Measurements from ENCODE around the gene FNDC11.
A peak's percentile ranks its signal among the peaks of the same experiment; 100 is the strongest.

FNDC11 gene

DNA sequence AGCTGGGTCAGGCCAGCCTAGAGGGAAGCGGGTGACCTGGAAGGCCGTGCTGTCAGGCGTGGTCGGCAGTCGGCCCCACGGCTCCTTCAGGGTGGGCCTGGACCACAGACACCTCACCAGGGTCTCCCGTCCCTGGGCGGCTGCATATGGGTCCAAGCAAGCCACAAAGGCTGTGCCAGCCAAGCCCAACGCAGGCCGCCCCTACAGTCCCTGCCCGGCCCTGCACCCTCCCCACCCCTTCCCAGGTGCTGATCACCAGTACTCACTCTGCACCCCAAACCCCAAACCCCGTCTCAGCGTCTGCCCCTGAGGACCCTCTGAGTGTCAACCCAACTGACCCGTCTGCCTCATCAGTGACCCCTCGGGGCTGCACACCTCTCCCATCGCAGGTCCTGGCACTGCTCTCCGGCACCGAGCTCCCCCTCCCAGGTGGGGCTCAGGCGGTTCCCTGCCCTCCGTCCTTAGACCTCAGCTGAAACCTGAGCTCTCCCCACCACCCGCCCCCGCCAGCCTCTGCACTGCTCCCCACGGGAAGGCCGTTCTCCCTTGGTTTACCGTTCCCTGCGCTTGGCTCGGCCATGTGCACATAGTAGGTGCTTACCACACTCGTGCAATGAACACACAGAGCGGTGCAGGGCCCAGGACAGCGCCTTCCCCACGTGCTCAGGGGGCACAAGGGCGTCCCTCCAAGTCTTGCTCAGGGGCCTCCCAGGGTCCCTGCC lies 34.9 kb upstream of the FNDC11 start:
- in situ Hi-C loops (cut with HindIII; ENCODE audit: low pct_ligation_motif_present, low sequenced_read_pairs): no loop called here
- Histone ChIP-seq H3K27ac (no peak overlapping the region), H3K36me3 (replicated peaks) (peaks cover 12% of the 10 kb centered on the region), H3K27me3 (replicated peaks) (no peaks in the 10 kb centered on the region), H3K4me3 (ENCODE audit: low read depth, low read length) (peak overlapping the region; percentile 83)
- no peak for DNase-seq
- no peak for TF ChIP-seq CTCF (IDR thresholded peaks at IDR 0.05; ENCODE audit: low read depth, low read length, missing control alignments)

GRCh38 chr20:63519668-63520503 lies 34.1 kb upstream of the FNDC11 start:
- H3K27me3 ChIP-seq (replicated peaks): no peaks in the 10 kb centered on the region
- no peak overlapping the region for H3K27ac ChIP-seq
- no peak for DNase-seq
- H3K36me3 ChIP-seq (replicated peaks): peaks cover 12% of the 10 kb centered on the region
- in situ Hi-C loops (cut with HindIII; ENCODE audit: low pct_ligation_motif_present, low sequenced_read_pairs): no loop called here
- H3K4me3 ChIP-seq (ENCODE audit: low read depth, low read length): peak overlapping the region; percentile 83
- TF ChIP-seq CTCF (IDR thresholded peaks at IDR 0.05; ENCODE audit: low read depth, low read length, missing control alignments): peak; percentile 42

GRCh38 chr20:63520504-63520933 lies 33.4 kb upstream of the FNDC11 start, which contains the start of gene PPDPF:
PPDPF (plus strand) TSS chr20:63520765; CDS start chr20:63521309, 544 bp downstream.
- in situ Hi-C loops (cut with HindIII; ENCODE audit: low pct_ligation_motif_present, low sequenced_read_pairs): no loop called here
- Histone ChIP-seq H3K4me3 (ENCODE audit: low read depth, low read length) (peak within 1 kb of the TSS; percentile 83), H3K36me3 (replicated peaks) (peaks cover 12% of the 10 kb centered on the region), H3K27me3 (replicated peaks) (no peaks in the 10 kb centered on the region), H3K27ac (peak within 1 kb of the TSS; percentile 66)
- DNase-seq: peak; percentile 53
- TF ChIP-seq CTCF (IDR thresholded peaks at IDR 0.05; ENCODE audit: low read depth, low read length, missing control alignments): no peak

DNA sequence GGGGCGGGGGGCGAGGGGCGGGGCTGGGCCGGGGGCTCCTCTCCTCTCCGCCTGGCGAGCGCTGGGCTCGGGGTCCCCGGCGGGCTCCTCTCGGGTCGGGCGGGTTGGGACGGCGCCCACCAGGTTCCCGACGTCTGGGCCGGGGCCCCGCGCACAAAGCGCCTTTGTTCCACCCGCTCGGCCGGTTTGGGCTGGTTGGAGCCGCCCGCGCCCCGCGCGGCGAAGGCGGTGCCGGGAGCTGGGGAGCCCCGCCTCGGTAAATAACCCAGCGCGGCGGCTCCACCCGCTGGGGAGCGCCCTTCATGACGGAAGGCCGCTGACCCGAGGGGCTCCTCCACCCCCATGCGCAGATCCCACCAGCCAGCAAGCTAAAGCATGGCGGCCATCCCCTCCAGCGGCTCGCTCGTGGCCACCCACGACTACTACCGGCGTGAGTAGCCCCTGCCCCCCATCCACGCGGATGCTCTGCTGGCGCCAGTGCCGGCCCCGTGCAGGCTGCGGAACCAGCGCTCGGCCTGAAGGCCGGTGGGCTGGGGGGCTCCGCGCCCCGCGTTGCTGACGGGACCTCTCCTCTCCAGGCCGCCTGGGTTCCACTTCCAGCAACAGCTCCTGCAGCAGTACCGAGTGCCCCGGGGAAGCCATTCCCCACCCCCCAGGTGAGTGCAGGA lies 32.9 kb upstream of the FNDC11 start:
- Histone ChIP-seq H3K27me3 (replicated peaks) (no peaks in the 10 kb centered on the region), H3K4me3 (ENCODE audit: low read depth, low read length) (peak overlapping the region; percentile 83), H3K36me3 (replicated peaks) (peaks cover 12% of the 10 kb centered on the region), H3K27ac (peak overlapping the region; percentile 66)
- DNase-seq: peak; percentile 9
- TF ChIP-seq CTCF (IDR thresholded peaks at IDR 0.05; ENCODE audit: low read depth, low read length, missing control alignments): no peak
- in situ Hi-C loops (cut with HindIII; ENCODE audit: low pct_ligation_motif_present, low sequenced_read_pairs): no loop called here

GRCh38 chr20:63521602-63522001 lies 32.4 kb upstream of the FNDC11 start:
- Histone ChIP-seq H3K27ac (no peak overlapping the region), H3K4me3 (ENCODE audit: low read depth, low read length) (peak overlapping the region; percentile 83), H3K27me3 (replicated peaks) (no peaks in the 10 kb centered on the region), H3K36me3 (replicated peaks) (peaks cover 12% of the 10 kb centered on the region)
- in situ Hi-C loops (cut with HindIII; ENCODE audit: low pct_ligation_motif_present, low sequenced_read_pairs): no loop called here
- no peak for DNase-seq
- TF ChIP-seq CTCF (IDR thresholded peaks at IDR 0.05; ENCODE audit: low read depth, low read length, missing control alignments): peak; percentile 18

All from brain microvascular endothelial cell (primary cell).